ENCODE measurements around the gene CCDC88C. TPM values are rescaled to one million over a fixed set of nuclear protein-coding genes. Genes with fewer than 3 reads are reported as not detected.
"Not testable (repeated sequence)": the region's sequence is repeated elsewhere in the genome, so short reads cannot be mapped to it uniquely, and the experiment has no call there.

CCDC88C gene
- total RNA-seq, 2 donors from 2014 or later: 103 to 111 TPM

- Mint-ChIP-seq H3K4me3 (peak overlapping the region; percentile 97 to 98), H3K9me3 (no peaks in the 10 kb centered on the region), H3K36me3 (ENCODE audit: insufficient read depth in 2 of 2) (peaks cover 22 to 30% of the 10 kb centered on the region in 2 donors), H3K4me1 (ENCODE audit: low read depth) (peaks cover 76% of the 10 kb centered on the region), H3K27me3 (ENCODE audit: low read depth) (no peaks in the 10 kb centered on the region), H3K27ac (peak overlapping the region; percentile 92)
- ATAC-seq (replicated peaks in 1 of 2) (no peak), DNase-seq (no peak)
These were observed 4.7 kb downstream of the CCDC88C start for GRCh38 chr14:91412939-91413338.

- DNase-seq (peak in 1 of 2 donors; percentile 41), ATAC-seq (replicated peaks in 1 of 2) (peak; percentile 56 to 58)
- H3K27ac Mint-ChIP-seq: peak overlapping the region; percentile 96
- peaks cover 16 to 39% of the 10 kb centered on the region in 2 donors for H3K36me3 Mint-ChIP-seq (ENCODE audit: insufficient read depth in 2 of 2)
- peak overlapping the region; percentile 80 to 85 for H3K4me3 Mint-ChIP-seq
- no peaks in the 10 kb centered on the region for H3K9me3 Mint-ChIP-seq
- H3K27me3 Mint-ChIP-seq (ENCODE audit: low read depth): no peaks in the 10 kb centered on the region
- H3K4me1 Mint-ChIP-seq (ENCODE audit: low read depth): peaks cover 94% of the 10 kb centered on the region
These were observed 6.7 kb downstream of the CCDC88C start for GRCh38 chr14:91410771-91411536.

GRCh38 chr14:91409928-91410718 lies 7.5 kb downstream of the CCDC88C start:
- Mint-ChIP-seq H3K4me1 (ENCODE audit: low read depth) (peaks cover 97% of the 10 kb centered on the region), H3K27ac (peak overlapping the region; percentile 96), H3K9me3 (no peaks in the 10 kb centered on the region), H3K4me3 (peak overlapping the region; percentile 80 to 85), H3K36me3 (ENCODE audit: insufficient read depth in 2 of 2) (peaks cover 14 to 35% of the 10 kb centered on the region in 2 donors), H3K27me3 (ENCODE audit: low read depth) (no peaks in the 10 kb centered on the region)
- peak; percentile 74 to 82 for ATAC-seq (replicated peaks in 1 of 2)
- peak; percentile 44 to 58 for DNase-seq

GRCh38 chr14:91409240-91409639 lies 8.4 kb downstream of the CCDC88C start:
- H3K4me1 Mint-ChIP-seq (ENCODE audit: low read depth): peaks cover 97% of the 10 kb centered on the region
- peak overlapping the region; percentile 46 to 80 for H3K4me3 Mint-ChIP-seq
- H3K27me3 Mint-ChIP-seq (ENCODE audit: low read depth); H3K9me3 Mint-ChIP-seq; ATAC-seq (replicated peaks in 1 of 2); DNase-seq: not testable (repeated sequence)
- H3K36me3 Mint-ChIP-seq (ENCODE audit: insufficient read depth in 2 of 2): peaks cover 13 to 27% of the 10 kb centered on the region in 2 donors
- peak overlapping the region; percentile 99 for H3K27ac Mint-ChIP-seq

- Mint-ChIP-seq H3K36me3 (ENCODE audit: insufficient read depth in 2 of 2) (peaks cover 11 to 26% of the 10 kb centered on the region in 2 donors), H3K4me1 (ENCODE audit: low read depth) (peaks cover 98% of the 10 kb centered on the region), H3K9me3 (no peaks in the 10 kb centered on the region), H3K4me3 (peak overlapping the region; percentile 39 to 44), H3K27ac (peak overlapping the region; percentile 79), H3K27me3 (ENCODE audit: low read depth) (no peaks in the 10 kb centered on the region)
- ATAC-seq (replicated peaks in 1 of 2): no peak
- no peak for DNase-seq
These were observed 10.6 kb downstream of the CCDC88C start for GRCh38 chr14:91406982-91407381.

- ATAC-seq (replicated peaks in 1 of 2) (no peak), DNase-seq (no peak)
- peak overlapping the region; percentile 39 to 44 for H3K4me3 Mint-ChIP-seq
- H3K27ac Mint-ChIP-seq: peak overlapping the region; percentile 79
- H3K9me3 Mint-ChIP-seq: no peaks in the 10 kb centered on the region
- peaks cover 98% of the 10 kb centered on the region for H3K4me1 Mint-ChIP-seq (ENCODE audit: low read depth)
- peaks cover 11 to 22% of the 10 kb centered on the region in 2 donors for H3K36me3 Mint-ChIP-seq (ENCODE audit: insufficient read depth in 2 of 2)
- H3K27me3 Mint-ChIP-seq (ENCODE audit: low read depth): no peaks in the 10 kb centered on the region
These were observed 11.2 kb downstream of the CCDC88C start for GRCh38 chr14:91406451-91406850.

- DNase-seq: no peak
- peak overlapping the region; percentile 76 for H3K27ac Mint-ChIP-seq
- no peaks in the 10 kb centered on the region for H3K9me3 Mint-ChIP-seq
- H3K36me3 Mint-ChIP-seq (ENCODE audit: insufficient read depth in 2 of 2): peaks cover 11 to 20% of the 10 kb centered on the region in 2 donors
- H3K4me1 Mint-ChIP-seq (ENCODE audit: low read depth): peaks cover 96% of the 10 kb centered on the region
- peak overlapping the region; percentile 73 to 83 for H3K4me3 Mint-ChIP-seq
- no peaks in the 10 kb centered on the region for H3K27me3 Mint-ChIP-seq (ENCODE audit: low read depth)
- ATAC-seq (replicated peaks in 1 of 2): no peak
These were observed 11.7 kb downstream of the CCDC88C start for GRCh38 chr14:91405724-91406435.

- peaks cover 96% of the 10 kb centered on the region for H3K4me1 Mint-ChIP-seq (ENCODE audit: low read depth)
- H3K36me3 Mint-ChIP-seq (ENCODE audit: insufficient read depth in 2 of 2): peaks cover 11 to 19% of the 10 kb centered on the region in 2 donors
- H3K4me3 Mint-ChIP-seq: peak overlapping the region; percentile 73 to 83
- peak overlapping the region; percentile 76 for H3K27ac Mint-ChIP-seq
- no peaks in the 10 kb centered on the region for H3K9me3 Mint-ChIP-seq
- H3K27me3 Mint-ChIP-seq (ENCODE audit: low read depth): no peaks in the 10 kb centered on the region
- peak; percentile 37 to 43 for ATAC-seq (replicated peaks in 1 of 2)
- peak; percentile 75 to 83 for DNase-seq
These were observed 12.3 kb downstream of the CCDC88C start for GRCh38 chr14:91405241-91405721.

GRCh38 chr14:91402771-91403600 lies 14.6 kb downstream of the CCDC88C start:
- no peak for ATAC-seq (replicated peaks in 1 of 2)

GRCh38 chr14:91402348-91402747 lies 15.3 kb downstream of the CCDC88C start:
- peak overlapping the region; percentile 97 for H3K27ac Mint-ChIP-seq
- DNase-seq: no peak
- no peaks in the 10 kb centered on the region for H3K27me3 Mint-ChIP-seq (ENCODE audit: low read depth)
- peaks cover 98% of the 10 kb centered on the region for H3K4me1 Mint-ChIP-seq (ENCODE audit: low read depth)
- no peak for ATAC-seq (replicated peaks in 1 of 2)
- peak overlapping the region; percentile 73 to 83 for H3K4me3 Mint-ChIP-seq
- H3K36me3 Mint-ChIP-seq (ENCODE audit: insufficient read depth in 2 of 2): peaks cover 2 to 11% of the 10 kb centered on the region in 2 donors
- no peaks in the 10 kb centered on the region for H3K9me3 Mint-ChIP-seq

More at GRCh38 chr14:91402771-91403600, 14.6 kb downstream of the CCDC88C start:
- DNase-seq: no peak
- peak overlapping the region; percentile 97 for H3K27ac Mint-ChIP-seq
- no peaks in the 10 kb centered on the region for H3K27me3 Mint-ChIP-seq (ENCODE audit: low read depth)
- peak overlapping the region; percentile 73 to 83 for H3K4me3 Mint-ChIP-seq
- peaks cover 1 to 11% of the 10 kb centered on the region in 2 donors for H3K36me3 Mint-ChIP-seq (ENCODE audit: insufficient read depth in 2 of 2)
- peaks cover 96% of the 10 kb centered on the region for H3K4me1 Mint-ChIP-seq (ENCODE audit: low read depth)
- no peaks in the 10 kb centered on the region for H3K9me3 Mint-ChIP-seq

GRCh38 chr14:91401751-91402150 lies 15.9 kb downstream of the CCDC88C start:
- Mint-ChIP-seq H3K27me3 (ENCODE audit: low read depth) (no peaks in the 10 kb centered on the region), H3K9me3 (no peaks in the 10 kb centered on the region), H3K27ac (peak overlapping the region; percentile 97), H3K4me3 (peak overlapping the region; percentile 73 to 83), H3K4me1 (ENCODE audit: low read depth) (peaks cover 98% of the 10 kb centered on the region), H3K36me3 (ENCODE audit: insufficient read depth in 2 of 2) (peaks cover 3 to 7% of the 10 kb centered on the region in 2 donors)
- DNase-seq (no peak), ATAC-seq (replicated peaks in 1 of 2) (no peak)

- peak overlapping the region; percentile 99 to 100 for H3K4me3 Mint-ChIP-seq
- peaks cover 3 to 11% of the 10 kb centered on the region in 2 donors for H3K36me3 Mint-ChIP-seq (ENCODE audit: insufficient read depth in 2 of 2)
- ATAC-seq (replicated peaks in 1 of 2) (peak in 1 of 2 donors; percentile 2), DNase-seq (no peak)
- peaks cover 98% of the 10 kb centered on the region for H3K4me1 Mint-ChIP-seq (ENCODE audit: low read depth)
- no peaks in the 10 kb centered on the region for H3K9me3 Mint-ChIP-seq
- no peaks in the 10 kb centered on the region for H3K27me3 Mint-ChIP-seq (ENCODE audit: low read depth)
- peak overlapping the region; percentile 97 for H3K27ac Mint-ChIP-seq
These were observed 16.9 kb downstream of the CCDC88C start for GRCh38 chr14:91400696-91401095.

Measured in activated T-cell treated with anti-CD3 and anti-CD28 coated beads, Interleukin-2, amount 50 U/mL, for 72 hours (primary cell).